ENCODE results near the gene CIBAR2.
A peak's percentile ranks its signal among the peaks of the same experiment; 100 is the strongest.
"Not testable (repeated sequence)": the region's sequence is repeated elsewhere in the genome, so short reads cannot be mapped to it uniquely, and the experiment has no call there.

CIBAR2 gene

DNA sequence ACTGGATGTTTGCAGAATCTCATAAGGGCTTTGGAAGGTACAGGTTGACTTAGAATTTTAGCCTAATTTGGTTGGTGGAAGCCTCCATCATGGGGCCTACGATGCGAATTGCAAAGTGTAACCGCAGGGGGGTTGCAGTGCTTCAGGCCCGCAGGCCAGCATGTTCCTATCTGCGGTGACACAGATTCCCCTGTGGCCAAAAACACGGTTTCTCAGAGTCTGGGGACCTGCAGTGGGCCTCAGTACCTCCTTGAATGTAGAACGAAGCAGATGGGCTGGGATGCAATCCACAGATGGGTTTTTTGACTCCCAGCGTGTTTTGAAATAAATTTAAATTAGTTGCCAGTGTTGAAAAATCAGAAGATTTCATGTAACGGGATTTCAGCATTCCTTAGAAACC, 49.9 kb downstream of the CIBAR2 start:
- DNase-seq (ENCODE audit: low read depth): no peak

DNA sequence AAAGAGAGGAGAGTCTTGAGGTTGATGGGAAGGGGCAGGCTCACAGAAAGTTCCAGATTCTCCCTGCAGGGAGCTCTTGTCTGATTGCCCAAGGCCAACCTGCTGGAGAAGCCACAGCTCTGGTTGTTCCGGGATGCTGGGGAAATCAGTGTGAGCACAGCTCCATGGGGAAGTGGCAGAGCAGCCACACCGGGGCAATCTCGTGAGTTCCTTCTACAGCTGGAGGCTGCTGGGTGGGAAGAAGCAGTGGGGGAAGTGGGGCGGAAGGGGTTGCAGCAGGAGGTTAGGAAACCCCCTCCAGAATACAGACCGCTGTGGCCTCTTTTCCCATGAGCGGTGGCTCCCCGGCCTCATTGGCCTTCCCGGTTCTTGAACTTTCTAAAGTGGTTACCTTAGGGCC, 50.7 kb downstream of the CIBAR2 start:
- no peak for DNase-seq (ENCODE audit: low read depth)

DNA sequence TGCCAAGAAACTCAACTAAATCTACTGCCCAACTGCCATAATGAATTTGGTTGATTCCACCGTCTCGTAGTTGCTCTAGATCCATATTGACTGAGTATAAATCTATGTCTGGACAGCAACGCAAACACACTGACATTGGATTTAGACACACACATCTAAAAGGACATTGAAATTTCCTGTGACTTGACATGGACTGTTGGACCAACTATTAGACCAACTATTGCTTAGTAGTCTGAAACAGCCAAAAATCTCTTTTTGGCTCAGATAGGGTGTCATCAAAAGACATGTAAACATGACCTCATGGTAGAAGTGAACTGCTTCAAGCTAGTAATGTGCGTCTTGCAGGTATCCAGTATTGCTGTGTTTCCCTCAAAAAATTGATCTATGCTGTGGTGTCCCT, 53.4 kb downstream of the CIBAR2 start:
- no peak for DNase-seq (ENCODE audit: low read depth)

DNA sequence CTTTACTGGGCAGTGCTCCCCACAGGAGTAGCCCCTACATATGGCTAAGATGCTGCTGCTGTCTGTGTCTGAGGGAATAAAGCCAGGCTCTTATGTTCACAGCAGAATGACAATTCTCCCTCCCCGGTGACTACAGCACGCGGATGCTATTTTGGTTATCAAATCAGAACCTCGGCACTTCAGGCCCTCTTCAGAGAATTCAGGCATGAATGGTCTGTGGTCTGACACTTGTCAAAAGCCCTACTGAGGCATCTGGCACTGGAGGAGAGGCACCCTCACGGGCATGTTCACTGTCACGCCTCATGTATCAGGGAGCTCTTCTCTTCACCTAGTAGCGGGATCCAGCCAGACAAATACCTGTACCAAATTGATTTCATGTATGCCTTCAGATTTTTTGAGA, 54.3 kb downstream of the CIBAR2 start:
- no peak for DNase-seq (ENCODE audit: low read depth)

DNA sequence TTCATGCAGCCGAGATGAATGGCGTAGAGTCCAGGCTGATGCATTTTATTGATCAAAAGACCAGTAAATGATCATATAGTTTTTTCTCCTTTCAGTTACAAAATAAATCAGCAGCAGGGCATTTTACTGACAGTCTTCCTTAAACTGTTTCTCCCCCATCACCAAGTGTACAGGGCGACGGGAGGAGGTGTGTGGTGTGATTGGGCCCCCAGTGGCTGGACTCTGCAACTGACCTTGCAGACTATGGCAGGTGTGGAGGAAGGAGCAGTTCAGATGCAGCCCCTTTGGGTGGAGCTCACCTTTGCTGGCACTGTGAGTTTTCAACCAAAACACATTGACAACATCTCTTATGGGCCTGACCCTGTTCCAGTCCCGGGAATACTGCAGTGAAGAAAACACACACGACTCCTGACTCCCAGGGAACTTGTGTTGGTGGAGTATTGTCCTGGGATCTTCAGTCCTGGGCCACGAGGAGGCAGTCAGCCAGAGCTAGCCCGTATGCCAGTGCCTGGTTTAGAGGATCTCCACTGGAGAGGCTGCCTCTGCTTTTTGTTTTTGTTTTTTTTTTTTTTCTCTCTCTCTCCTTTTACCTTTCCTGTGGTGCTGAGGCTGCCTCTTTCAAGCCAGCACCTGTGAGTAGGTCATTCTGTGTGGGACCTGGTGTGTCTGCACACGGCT, 54.9 kb downstream of the CIBAR2 start:
- no peak for DNase-seq (ENCODE audit: low read depth)

DNA sequence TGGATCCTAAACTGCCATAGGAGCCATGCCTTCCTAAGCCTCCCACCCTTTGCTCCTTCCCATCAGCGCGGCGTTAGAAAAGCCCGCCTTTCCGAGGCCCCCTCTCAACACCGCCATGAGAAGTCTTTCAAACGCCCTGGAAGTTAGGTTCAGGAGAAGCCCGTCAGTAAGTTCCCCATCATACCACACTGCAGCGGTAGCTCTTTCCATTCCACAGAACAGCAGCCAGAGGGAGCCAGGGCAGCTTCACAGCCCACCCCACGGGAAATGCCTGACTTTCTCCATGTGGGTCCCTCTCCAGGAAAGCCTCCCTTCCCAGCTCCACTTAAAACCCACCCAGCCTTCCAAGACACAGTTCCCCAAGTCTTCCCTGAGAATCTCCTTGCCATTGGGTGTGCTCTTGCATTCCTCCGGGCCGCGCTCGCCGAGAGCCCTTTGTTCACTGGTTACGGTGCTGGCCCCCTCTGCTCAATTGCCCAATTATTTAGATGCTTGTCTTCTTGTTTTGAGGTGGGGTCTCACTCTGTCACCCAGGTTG, 56.0 kb downstream of the CIBAR2 start:
- no peak for DNase-seq (ENCODE audit: low read depth)

DNA sequence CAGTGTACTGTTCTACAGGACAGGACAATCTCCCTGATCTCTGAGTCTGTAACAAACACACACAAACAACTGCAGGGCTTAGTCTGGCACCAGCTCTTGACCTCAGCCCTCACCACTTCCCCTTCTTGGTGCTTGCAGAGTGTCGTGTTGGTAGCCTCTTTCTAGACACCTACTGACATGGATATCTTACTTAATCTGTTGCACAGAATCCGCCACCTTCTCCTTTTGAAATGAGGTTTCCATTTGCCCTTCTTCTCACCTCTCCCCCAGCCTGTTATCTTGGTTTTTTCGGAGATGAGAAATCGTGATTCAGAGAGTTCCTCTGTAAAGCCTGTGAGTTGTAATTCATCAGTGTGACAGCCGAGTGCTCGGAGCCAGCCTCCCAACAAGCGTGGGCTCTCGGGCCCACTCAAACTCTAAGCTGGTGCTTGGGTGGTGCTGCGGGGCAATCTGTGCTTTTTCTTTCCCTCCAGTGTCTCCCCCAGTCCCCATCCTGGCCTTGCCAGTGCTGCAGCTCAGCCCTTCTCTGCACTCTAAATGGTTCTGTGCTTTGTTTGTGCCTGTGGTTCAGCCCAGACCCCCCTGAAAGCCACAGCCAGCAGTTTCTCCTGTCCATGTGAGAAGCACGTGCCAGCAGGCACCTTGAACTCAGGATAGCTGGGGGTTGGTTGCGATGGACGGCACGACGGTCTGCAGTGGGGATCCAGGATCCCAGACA, 56.6 kb downstream of the CIBAR2 start:
- DNase-seq (ENCODE audit: low read depth): peak; percentile 71

DNA sequence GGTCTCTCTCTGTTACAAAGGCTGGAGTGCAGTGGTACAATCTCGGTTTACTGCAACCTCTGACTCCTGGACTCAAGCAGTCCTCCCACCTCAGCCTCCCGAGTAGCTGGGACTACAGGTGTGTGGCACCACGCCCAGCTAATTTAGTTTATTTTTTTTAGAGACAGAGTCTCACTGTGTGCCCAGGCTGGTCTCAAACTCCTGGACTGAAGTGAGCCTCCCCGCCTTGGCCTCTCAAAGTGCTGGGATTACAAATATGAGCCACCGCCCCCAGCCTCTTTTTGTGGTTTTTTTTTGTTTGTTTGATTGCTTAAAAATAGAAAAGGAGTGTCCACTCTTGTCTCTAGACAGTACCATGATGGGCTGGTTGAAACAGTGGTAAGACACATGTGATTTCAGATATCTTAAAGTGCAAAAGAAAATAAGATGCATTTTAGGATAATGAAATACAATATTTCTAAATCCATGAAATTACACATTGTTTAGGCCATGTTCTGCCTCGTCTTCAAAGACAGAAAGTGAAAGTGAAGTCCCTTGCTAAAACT, 57.3 kb downstream of the CIBAR2 start:
- no peak for DNase-seq (ENCODE audit: low read depth)

DNA sequence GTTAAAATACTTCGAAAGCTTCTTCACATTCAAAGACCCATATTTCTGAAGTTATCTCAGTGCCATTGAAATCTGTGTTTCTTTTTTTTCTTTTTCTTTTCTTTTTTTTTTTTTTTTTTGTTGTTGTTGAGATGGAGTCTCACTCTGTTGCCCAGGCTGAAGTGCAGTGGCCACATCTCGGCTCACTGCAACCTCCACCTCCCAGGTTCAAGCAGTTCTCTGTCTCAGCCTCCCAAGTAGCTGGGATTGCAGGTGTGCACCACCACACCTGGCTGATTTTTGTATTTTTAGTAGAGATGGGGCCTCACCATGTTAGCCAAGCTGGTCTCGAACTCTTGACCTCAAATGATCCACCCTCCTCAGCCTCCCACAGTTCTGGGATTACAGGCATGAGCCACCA, 58.0 kb downstream of the CIBAR2 start:
- not testable (repeated sequence) for DNase-seq (ENCODE audit: low read depth)

DNA sequence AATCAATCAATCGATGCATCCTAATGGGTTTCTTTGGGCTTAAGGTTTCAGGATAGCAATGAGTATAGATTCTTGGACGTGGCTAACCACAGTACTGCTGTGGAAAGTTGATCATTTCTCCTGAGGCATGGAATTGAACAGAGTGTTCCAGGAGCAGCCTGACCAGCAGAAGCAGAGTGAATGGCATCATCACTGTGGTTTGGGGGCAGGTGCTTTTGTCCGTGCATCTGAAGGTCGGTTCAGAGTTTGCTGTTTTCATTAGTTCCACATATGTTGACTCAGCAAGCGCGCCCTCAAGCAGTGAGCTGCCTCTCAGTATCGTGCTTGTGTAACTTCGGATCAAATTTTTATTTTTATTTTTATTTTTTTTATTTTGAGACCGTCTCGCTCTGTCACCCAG, 59.7 kb downstream of the CIBAR2 start:
- no peak for DNase-seq (ENCODE audit: low read depth)

DNA sequence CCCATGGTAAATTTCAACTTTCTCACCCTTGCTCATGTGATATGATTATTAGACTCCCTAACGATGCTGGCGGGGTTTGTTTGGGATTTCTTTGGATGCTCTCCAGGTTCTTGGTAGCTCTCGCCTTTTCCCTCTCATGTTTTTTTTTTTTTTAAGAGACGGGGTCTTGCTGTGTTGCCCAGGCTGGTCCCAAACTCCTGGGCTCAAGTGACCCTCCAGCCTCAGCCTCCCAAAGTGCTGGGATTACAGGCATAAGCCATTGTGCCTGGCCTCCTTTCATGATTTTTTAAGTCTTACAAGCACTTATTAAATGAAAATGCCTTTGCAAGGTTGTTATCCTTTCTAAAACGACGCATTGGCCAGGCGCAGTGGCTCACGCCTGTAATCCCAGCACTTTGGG, 60.6 kb downstream of the CIBAR2 start:
- DNase-seq (ENCODE audit: low read depth): no peak

DNA sequence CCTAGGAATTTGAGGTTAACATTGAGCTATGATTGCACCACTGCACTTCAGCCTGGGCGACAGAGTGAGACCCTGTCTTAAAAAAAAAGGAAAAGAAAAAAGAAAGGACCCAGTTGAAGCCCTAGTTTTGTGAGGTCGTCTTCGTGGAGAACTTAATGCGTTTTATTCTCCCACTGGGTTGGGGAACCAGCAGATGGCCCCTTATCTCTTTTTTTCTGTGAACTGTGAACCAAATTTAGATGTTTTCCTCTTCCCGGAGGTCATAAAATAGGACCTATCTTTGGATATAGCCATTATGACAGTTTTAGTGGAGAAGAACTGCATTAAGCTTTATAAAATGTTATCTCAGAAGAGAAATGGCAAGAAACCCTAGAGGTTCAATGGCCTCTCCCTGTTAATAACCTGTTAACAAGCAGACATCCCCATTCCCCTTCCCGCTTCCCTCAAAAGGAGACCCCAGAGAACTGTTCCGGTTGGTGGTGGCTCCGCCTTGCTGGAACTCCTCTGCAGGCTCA, 61.1 kb downstream of the CIBAR2 start:
- no peak for DNase-seq (ENCODE audit: low read depth)

DNA sequence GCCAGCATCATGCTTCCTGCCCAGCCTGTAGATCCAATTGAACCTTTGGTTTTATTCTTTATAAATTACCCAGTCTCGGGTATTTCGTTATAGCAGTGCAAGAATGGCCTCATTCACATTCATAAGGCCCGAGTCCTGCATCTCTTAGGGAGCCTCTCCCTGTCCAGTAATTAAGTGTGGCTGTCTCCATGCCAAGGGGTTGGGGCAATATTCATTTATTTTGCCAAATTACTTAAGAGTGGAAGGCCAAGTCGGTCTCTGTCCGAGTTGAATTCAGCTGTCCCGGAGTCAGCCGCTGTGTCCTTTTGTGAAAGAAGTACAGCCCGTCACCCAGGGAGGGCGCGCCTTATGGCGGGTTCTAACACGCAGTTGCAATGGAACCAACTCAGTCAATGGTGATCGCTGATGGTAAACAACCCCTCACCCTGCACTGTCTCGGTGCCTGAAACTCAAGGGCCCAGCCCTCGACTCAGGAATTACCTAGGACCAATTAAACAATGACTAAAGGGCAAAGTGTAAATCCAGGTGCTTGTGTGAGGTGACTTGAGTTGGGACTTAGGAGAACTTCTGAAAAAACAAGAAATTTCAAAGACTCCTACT, 62.5 kb downstream of the CIBAR2 start:
- no peak for DNase-seq (ENCODE audit: low read depth)

DNA sequence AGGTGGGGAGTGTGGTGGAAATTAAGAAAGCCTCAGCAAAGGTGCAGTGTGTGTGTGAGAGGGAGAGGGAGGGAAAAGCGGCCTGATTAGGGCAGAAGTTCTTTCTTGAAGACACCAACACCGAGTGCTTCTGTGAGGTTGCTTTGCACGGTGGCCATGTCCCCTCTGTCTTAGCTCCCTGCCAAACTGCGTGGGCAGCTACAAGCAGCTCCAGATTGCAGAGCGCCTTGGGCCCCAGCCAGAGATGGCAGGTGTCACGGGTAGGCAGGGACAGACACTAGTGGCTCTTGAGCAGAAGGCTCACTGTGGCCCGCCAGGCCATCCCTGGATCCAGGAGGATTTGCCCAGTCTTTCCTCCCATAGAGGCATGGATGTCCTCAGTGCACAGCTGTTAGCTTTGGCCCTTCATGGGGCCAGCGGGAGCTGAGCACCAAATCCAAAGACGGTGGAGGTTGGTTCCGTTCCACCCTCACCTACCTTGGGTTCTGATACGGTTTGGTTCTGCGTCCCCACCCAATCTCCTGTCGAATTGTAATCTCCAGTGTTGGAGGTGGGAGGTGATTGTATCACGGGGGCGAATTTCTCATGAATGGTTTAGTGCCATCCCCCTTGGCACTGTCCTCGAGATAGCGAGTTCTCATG, 63.2 kb downstream of the CIBAR2 start:
- DNase-seq (ENCODE audit: low read depth): no peak
